ENCODE measurements around the gene LOXL4. TPM values are rescaled to one million over a fixed set of nuclear protein-coding genes. Genes with fewer than 3 reads are reported as not detected.

The LOXL4 gene
- total RNA-seq, 1 experiment from 2014 or later: 0.13 TPM

DNA sequence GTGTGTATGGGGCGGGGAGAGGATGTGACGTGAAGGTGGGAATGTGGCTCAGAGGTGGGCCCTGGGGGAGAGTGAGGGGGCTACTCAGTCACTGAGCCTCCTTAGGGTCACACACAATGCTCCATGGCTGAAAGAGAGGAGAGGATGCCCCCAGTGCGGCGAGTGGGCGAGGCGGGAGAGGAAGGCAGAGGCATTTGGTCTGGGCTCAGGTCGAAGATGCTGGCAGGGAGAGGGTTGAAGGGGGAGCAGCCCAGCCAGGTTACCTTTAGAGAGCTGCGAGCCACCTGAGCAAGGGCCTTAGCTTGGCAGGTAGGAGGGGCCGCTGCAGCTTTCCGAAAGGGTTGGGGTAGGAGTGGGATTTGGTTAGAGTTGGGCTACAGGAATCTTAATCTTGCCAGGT, 4.7 kb upstream of the LOXL4 start:
- H3K56ac ChIP-seq (ENCODE audit: insufficient read length, low read depth, low read length): no peak overlapping the region
- no peaks in the 10 kb centered on the region for H3K79me1 ChIP-seq (ENCODE audit: insufficient read depth, low read depth, low read length, poor library complexity, severe bottlenecking)
- H3K14ac ChIP-seq (ENCODE audit: insufficient read depth, low read length): no peak overlapping the region
- no peak overlapping the region for H3K18ac ChIP-seq (ENCODE audit: insufficient read length, low read depth, low read length)
- Mint-ChIP-seq H3K4me3 (no peak overlapping the region; a peak in 1 of 5 replicates), H3K36me3 (ENCODE audit: insufficient read depth in 1 of 3, low read depth in 3 of 3) (no peaks in the 10 kb centered on the region), H3K4me1 (peaks cover 33 to 39% of the 10 kb centered on the region in 2 experiments), H3K27ac (peak overlapping the region in 1 of 3 experiments; percentile 59; a peak in 1 of 7 replicates), H3K27me3 (ENCODE audit: low read depth) (peaks cover 43% of the 10 kb centered on the region), H3K9me3 (no peaks in the 10 kb centered on the region)
- no peak overlapping the region for H2BK5ac ChIP-seq (ENCODE audit: insufficient read length, low read length)
- no peak overlapping the region for H3K9ac ChIP-seq (ENCODE audit: extremely low read depth, insufficient read length, low read length)
- H2BK12ac ChIP-seq (ENCODE audit: insufficient read length, low read depth, low read length): no peak overlapping the region
- no peak overlapping the region for H2AFZ ChIP-seq (ENCODE audit: low read length)
- no peaks in the 10 kb centered on the region for H3K23me2 ChIP-seq (ENCODE audit: insufficient read length, low read depth, low read length, poor library complexity, severe bottlenecking)
- no peaks in the 10 kb centered on the region for H3K27me3 ChIP-seq (ENCODE audit: insufficient read depth, low read length)
- no peak overlapping the region for H4K5ac ChIP-seq (ENCODE audit: insufficient read length, low read depth, low read length)
- no peaks in the 10 kb centered on the region for H4K20me1 ChIP-seq (ENCODE audit: control insufficient read depth, insufficient read depth, insufficient read length)
- H4K91ac ChIP-seq (ENCODE audit: insufficient read length, low read depth, low read length): no peak overlapping the region
- no peak overlapping the region for H2BK20ac ChIP-seq (ENCODE audit: low read depth, low read length, poor library complexity, severe bottlenecking)
- TF ChIP-seq, protein P1, sequence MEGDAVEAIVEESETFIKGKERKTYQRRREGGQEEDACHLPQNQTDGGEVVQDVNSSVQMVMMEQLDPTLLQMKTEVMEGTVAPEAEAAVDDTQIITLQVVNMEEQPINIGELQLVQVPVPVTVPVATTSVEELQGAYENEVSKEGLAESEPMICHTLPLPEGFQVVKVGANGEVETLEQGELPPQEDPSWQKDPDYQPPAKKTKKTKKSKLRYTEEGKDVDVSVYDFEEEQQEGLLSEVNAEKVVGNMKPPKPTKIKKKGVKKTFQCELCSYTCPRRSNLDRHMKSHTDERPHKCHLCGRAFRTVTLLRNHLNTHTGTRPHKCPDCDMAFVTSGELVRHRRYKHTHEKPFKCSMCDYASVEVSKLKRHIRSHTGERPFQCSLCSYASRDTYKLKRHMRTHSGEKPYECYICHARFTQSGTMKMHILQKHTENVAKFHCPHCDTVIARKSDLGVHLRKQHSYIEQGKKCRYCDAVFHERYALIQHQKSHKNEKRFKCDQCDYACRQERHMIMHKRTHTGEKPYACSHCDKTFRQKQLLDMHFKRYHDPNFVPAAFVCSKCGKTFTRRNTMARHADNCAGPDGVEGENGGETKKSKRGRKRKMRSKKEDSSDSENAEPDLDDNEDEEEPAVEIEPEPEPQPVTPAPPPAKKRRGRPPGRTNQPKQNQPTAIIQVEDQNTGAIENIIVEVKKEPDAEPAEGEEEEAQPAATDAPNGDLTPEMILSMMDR (conservative IDR thresholded peaks at IDR 0.05): no peak
- no peaks in the 10 kb centered on the region for H3K79me2 ChIP-seq (ENCODE audit: insufficient read depth, low read length)
- peaks cover 5% of the 10 kb centered on the region; the same call in 1 of the 2 replicates for H3K4me1 ChIP-seq (ENCODE audit: insufficient read depth, low read length)
- H4K8ac ChIP-seq (replicated peaks; ENCODE audit: insufficient read length, low read depth, low read length): no peak overlapping the region
- no CpG with 5 or more reads among the region's 10 CpGs for WGBS (ENCODE audit: extremely low coverage, insufficient read length, low lambda C conversion rate)
- no peak overlapping the region for H3T11ph ChIP-seq (ENCODE audit: low read length)
- DNase-seq: peak; percentile 63
- no peak overlapping the region for H3K23ac ChIP-seq (ENCODE audit: insufficient read length, low read depth, low read length)
- no peak overlapping the region for H2BK120ac ChIP-seq (ENCODE audit: low read depth, low read length, poor library complexity, severe bottlenecking)
- no peak overlapping the region for H2BK15ac ChIP-seq (ENCODE audit: low read depth, low read length)
- H2AK5ac ChIP-seq (ENCODE audit: insufficient read length, low read length): no peak overlapping the region
- H3K4ac ChIP-seq (ENCODE audit: low read depth, low read length): no peak overlapping the region
- no peak overlapping the region for H3K4me2 ChIP-seq (ENCODE audit: insufficient read depth, insufficient read length, low read length)
- H3K27ac ChIP-seq (ENCODE audit: insufficient read length, low read depth, low read length): no peak overlapping the region
- H3K9me3 ChIP-seq (ENCODE audit: control insufficient read depth, low read depth, low read length): no peaks in the 10 kb centered on the region

Measured in H9 (cell line).